ENCODE data around the gene HRH1.

HRH1 gene

DNA sequence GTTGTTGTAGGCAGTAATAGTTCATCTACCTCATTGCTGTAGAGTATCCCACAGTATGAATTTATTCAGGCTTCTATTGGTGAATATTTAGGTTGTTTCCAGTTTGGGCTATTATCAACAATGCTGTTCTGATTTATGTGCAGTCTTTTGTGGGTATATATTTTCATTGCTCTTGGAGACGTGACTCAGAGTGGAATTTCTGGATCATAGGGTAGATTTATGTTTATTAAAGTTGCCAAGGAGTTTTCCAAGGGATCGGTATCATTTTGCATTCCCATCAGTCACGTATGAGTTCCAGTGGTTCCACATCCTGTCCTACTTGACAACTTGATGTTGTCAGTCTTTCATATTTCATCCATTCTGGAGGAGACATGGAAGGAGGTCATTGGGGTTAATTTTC lies 8.4 kb upstream of the HRH1 start:
- peaks cover 8% of the 10 kb centered on the region for H3K27me3 ChIP-seq (ENCODE audit: control insufficient read depth, insufficient read depth, low read length)
- H3K9me3 ChIP-seq (ENCODE audit: control insufficient read depth, low read depth, low read length): no peaks in the 10 kb centered on the region
- no peak overlapping the region for H3K27ac ChIP-seq (ENCODE audit: low read length)
- no peak overlapping the region for H3K9ac ChIP-seq (ENCODE audit: low read length)
- H3K4me3 ChIP-seq (ENCODE audit: low read length): no peak overlapping the region
- no peaks in the 10 kb centered on the region for H3K36me3 ChIP-seq (ENCODE audit: control insufficient read depth, low read depth, low read length)
- H3K4me1 ChIP-seq (ENCODE audit: control insufficient read depth, low read depth, low read length): no peaks in the 10 kb centered on the region

DNA sequence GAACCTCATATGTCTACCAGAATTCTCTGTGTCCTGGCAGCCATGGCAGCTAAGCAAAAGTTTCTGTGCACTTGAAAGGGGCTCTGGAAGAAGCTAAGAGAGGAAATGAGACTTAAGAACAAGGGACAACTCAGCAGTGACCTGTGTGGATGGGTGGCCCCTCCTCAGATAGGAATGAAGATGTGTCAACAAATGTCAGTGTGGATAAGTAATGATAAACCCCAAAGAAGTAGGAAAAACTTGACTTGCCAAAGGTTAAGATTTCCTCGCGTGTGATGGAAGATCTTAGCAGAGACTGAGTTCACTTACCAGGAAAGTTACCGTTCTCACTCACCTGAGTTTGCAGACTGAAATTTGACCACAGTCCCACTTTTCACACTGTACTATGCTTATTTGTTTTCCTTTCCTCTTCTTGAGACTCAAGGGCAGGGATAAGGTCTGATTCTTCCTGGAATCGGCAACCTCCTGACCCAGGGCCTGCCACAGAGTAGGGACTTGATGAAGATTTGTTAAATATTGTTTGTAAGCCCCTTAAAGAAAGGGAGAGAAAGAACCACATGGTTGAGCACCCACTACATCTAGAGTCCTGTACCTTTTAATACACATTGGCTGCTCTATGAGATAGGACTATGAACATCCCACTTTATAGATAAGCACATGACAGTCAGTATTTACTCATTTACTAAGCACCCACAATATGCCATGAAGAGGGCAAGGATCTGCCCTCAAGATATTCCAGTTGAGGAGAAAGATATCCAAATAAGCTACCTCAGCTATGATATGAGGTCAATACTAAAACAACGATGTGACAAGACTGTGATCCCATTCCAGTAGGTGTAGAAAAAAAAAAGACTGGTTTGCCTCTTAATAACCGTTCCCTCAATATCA lies 7.3 kb upstream of the HRH1 start:
- Histone ChIP-seq H3K27me3 (ENCODE audit: control insufficient read depth, insufficient read depth, low read length) (peaks cover 8% of the 10 kb centered on the region), H3K4me3 (ENCODE audit: low read length) (no peak overlapping the region), H3K36me3 (ENCODE audit: control insufficient read depth, low read depth, low read length) (no peaks in the 10 kb centered on the region), H3K9ac (ENCODE audit: low read length) (no peak overlapping the region), H3K9me3 (ENCODE audit: control insufficient read depth, low read depth, low read length) (no peaks in the 10 kb centered on the region), H3K4me1 (ENCODE audit: control insufficient read depth, low read depth, low read length) (no peaks in the 10 kb centered on the region), H3K27ac (ENCODE audit: low read length) (no peak overlapping the region)

DNA sequence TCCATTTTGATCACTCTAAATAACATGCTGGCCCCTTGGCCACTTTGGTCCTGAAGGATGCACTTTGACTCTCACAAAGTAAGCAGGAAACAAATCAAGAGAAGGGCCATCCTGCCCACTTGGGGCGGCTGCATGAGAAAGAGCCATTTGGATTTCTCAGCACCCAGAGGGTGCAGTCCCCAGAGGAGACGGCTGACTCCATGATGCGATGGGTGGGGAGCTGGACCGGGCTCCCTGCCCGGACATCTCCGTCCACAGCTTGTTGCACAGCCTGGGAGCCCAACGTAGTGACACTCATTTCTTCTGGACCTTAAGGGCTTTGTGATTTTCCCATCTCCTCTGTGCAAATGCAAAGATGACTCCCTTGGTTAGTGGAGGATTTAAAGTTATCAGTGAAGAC lies 4.0 kb upstream of the HRH1 start:
- Histone ChIP-seq H3K4me1 (ENCODE audit: control insufficient read depth, low read depth, low read length) (no peaks in the 10 kb centered on the region), H3K27me3 (ENCODE audit: control insufficient read depth, insufficient read depth, low read length) (peaks cover 32% of the 10 kb centered on the region), H3K36me3 (ENCODE audit: control insufficient read depth, low read depth, low read length) (no peaks in the 10 kb centered on the region)

DNA sequence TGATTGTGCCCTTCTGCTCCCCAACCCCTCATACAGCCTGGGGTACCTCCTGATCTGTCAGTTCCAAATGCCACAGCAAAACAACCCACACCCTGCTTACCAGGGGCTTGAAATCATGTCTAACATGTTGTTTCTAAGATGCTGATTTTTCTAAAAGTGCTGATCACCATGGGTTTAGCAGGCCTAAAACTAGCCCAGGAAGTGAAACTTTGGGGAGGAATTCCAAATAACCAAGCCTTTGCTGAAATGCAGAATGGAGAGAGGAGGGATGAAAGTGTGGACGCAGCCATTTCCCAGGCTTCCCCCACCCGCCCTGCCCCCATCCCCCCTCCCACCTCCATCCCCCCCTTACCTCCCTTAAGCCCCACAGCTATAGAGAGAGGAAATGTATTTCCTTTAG lies 2.0 kb upstream of the HRH1 start:
- Histone ChIP-seq H3K36me3 (ENCODE audit: control insufficient read depth, low read depth, low read length) (no peaks in the 10 kb centered on the region), H3K9me3 (ENCODE audit: control insufficient read depth, low read depth, low read length) (no peaks in the 10 kb centered on the region), H3K9ac (ENCODE audit: low read length) (no peak overlapping the region), H3K4me1 (ENCODE audit: control insufficient read depth, low read depth, low read length) (no peaks in the 10 kb centered on the region), H3K27me3 (ENCODE audit: control insufficient read depth, insufficient read depth, low read length) (peaks cover 52% of the 10 kb centered on the region), H3K4me3 (ENCODE audit: low read length) (no peak overlapping the region), H3K27ac (ENCODE audit: low read length) (no peak overlapping the region)

More for the DNA sequence above, 4.0 kb upstream of the HRH1 start:
- Histone ChIP-seq H3K27ac (ENCODE audit: low read length) (no peak overlapping the region), H3K9ac (ENCODE audit: low read length) (no peak overlapping the region), H3K9me3 (ENCODE audit: control insufficient read depth, low read depth, low read length) (no peaks in the 10 kb centered on the region), H3K4me3 (ENCODE audit: low read length) (no peak overlapping the region)

DNA sequence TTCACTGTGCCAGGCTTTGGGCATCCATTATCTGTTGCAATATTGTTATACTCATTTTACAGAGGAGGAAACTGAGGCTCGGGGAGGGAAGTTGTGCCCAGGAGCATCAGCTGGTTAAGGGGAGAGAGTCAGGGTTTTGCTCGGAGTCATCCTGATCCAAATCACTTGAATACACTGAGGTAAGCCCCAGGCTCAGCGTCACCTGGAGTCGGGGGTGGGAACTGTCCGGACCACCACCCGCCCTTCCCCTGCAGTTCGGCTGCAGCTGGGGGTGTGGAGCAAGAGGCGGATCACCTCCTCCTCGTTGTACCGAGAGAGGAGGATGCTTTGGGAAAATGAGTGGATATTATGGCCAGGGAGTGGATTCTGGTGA lies 646 bp downstream of the HRH1 start:
- H3K27me3 ChIP-seq (ENCODE audit: control insufficient read depth, insufficient read depth, low read length): peaks cover 54% of the 10 kb centered on the region
- no peak overlapping the region for H3K27ac ChIP-seq (ENCODE audit: low read length)
- no peaks in the 10 kb centered on the region for H3K4me1 ChIP-seq (ENCODE audit: control insufficient read depth, low read depth, low read length)
- no peak overlapping the region for H3K9ac ChIP-seq (ENCODE audit: low read length)
- peak overlapping the region; percentile 44 for H3K4me3 ChIP-seq (ENCODE audit: low read length)
- no peaks in the 10 kb centered on the region for H3K36me3 ChIP-seq (ENCODE audit: control insufficient read depth, low read depth, low read length)
- H3K9me3 ChIP-seq (ENCODE audit: control insufficient read depth, low read depth, low read length): no peaks in the 10 kb centered on the region

DNA sequence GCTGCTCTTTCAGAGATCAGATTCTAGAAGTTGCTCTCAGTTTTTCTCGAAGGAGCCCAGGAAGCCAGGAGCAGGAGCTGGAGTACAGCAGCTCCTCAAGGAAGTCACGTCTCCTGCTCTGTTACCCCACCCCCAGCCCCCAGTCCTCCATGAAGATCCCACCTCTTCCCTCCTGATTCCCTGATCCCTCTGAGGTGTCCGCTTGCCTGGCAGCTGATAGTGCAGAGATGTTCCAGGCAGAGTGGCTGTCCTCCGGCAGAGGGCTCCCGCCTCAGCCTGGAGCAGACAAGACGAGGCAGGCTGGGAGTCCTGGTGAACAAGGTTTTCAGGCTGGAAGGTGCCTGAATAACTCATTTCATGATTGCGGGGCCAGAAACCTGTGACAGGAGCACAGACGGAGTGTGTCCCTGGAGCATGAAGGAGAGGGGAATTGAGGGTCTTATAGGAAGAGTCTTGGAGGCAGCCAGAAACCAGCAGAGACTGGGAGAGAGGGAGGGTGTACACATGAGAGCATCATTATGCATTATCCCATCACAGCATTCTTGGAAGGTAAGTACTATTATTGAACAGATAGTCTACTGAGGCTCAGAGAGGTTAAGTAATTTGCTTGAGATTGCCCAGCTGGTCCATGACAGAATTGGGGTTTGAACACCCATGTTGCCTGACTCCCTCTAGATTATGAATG lies 1.2 kb downstream of the HRH1 start:
- no peak overlapping the region for H3K9ac ChIP-seq (ENCODE audit: low read length)
- no peak overlapping the region for H3K27ac ChIP-seq (ENCODE audit: low read length)
- peak overlapping the region; percentile 44 for H3K4me3 ChIP-seq (ENCODE audit: low read length)

DNA sequence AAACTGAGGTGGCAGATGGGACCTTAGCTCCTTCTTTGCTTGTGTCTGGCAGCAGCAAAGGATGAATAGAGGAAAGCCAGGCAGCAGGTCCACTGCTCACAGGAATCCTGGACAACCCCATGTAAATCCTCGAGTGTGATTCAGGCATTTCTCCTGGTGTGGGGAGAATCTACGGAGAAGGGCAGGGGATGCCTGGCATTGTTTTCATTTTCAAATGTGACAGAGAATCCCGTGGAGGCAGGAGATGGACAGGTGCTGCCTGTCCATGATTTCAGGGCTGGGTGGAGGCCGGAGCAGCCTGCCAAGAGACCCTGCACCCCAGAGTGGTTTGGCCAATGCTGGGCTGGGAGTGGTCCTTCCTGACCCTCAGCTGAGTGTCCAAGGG lies 1.7 kb downstream of the HRH1 start:
- no peaks in the 10 kb centered on the region for H3K36me3 ChIP-seq (ENCODE audit: control insufficient read depth, low read depth, low read length)
- no peaks in the 10 kb centered on the region for H3K9me3 ChIP-seq (ENCODE audit: control insufficient read depth, low read depth, low read length)
- no peaks in the 10 kb centered on the region for H3K4me1 ChIP-seq (ENCODE audit: control insufficient read depth, low read depth, low read length)
- H3K27me3 ChIP-seq (ENCODE audit: control insufficient read depth, insufficient read depth, low read length): peaks cover 49% of the 10 kb centered on the region
- no peak overlapping the region for H3K9ac ChIP-seq (ENCODE audit: low read length)
- no peak overlapping the region for H3K4me3 ChIP-seq (ENCODE audit: low read length)
- H3K27ac ChIP-seq (ENCODE audit: low read length): no peak overlapping the region

More for the DNA sequence above, 1.2 kb downstream of the HRH1 start:
- no peaks in the 10 kb centered on the region for H3K36me3 ChIP-seq (ENCODE audit: control insufficient read depth, low read depth, low read length)
- H3K27me3 ChIP-seq (ENCODE audit: control insufficient read depth, insufficient read depth, low read length): peaks cover 49% of the 10 kb centered on the region
- H3K9me3 ChIP-seq (ENCODE audit: control insufficient read depth, low read depth, low read length): no peaks in the 10 kb centered on the region
- H3K4me1 ChIP-seq (ENCODE audit: control insufficient read depth, low read depth, low read length): no peaks in the 10 kb centered on the region

DNA sequence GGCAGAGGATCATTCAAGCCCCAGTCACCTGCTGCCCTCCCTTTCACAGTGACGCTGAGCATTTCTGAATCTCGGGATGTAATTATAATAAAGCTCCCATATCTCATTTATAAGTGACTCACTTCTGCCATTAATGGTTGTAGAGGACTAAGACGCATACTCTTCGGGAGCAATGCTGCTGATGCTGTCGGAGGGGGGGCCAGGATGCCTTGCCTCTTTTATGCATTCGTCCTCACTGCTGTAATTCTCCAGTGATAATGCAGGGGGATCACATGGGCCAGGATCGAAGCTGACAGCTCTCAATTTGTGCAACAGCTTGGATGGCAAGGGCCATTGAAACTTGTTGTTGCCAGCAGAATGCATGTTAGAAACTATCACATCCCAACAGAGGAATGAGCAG lies 3.1 kb downstream of the HRH1 start:
- Histone ChIP-seq H3K27ac (ENCODE audit: low read length) (no peak overlapping the region), H3K9ac (ENCODE audit: low read length) (no peak overlapping the region), H3K4me3 (ENCODE audit: low read length) (no peak overlapping the region), H3K36me3 (ENCODE audit: control insufficient read depth, low read depth, low read length) (no peaks in the 10 kb centered on the region), H3K9me3 (ENCODE audit: control insufficient read depth, low read depth, low read length) (no peaks in the 10 kb centered on the region), H3K4me1 (ENCODE audit: control insufficient read depth, low read depth, low read length) (no peaks in the 10 kb centered on the region), H3K27me3 (ENCODE audit: control insufficient read depth, insufficient read depth, low read length) (peaks cover 49% of the 10 kb centered on the region)

DNA sequence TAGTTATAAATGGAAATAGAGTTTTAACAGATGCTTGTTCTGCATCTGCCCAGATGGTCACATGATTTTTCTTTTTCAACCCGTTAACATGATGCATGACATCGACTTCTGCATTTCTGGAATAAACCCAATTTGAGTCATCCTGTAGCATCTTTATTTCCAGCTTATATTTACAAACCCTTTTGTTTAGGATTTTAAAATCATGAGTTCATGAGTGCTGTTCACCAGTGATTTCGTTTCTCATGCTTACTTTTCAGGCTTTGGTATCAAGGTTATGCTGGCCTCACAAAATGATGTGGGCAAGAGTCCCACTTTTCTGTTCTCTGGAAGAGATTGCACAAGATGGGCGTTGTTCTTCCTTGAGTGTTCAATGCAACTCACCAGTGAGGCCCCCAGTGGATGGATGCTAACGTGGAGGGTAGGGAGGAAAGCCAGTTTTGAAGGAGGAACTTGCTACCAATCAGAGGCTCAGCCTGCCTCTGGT lies 5.2 kb downstream of the HRH1 start:
- no peak overlapping the region for H3K9ac ChIP-seq (ENCODE audit: low read length)
- no peaks in the 10 kb centered on the region for H3K36me3 ChIP-seq (ENCODE audit: control insufficient read depth, low read depth, low read length)
- H3K27me3 ChIP-seq (ENCODE audit: control insufficient read depth, insufficient read depth, low read length): peaks cover 32% of the 10 kb centered on the region
- H3K4me1 ChIP-seq (ENCODE audit: control insufficient read depth, low read depth, low read length): no peaks in the 10 kb centered on the region
- no peaks in the 10 kb centered on the region for H3K9me3 ChIP-seq (ENCODE audit: control insufficient read depth, low read depth, low read length)
- H3K4me3 ChIP-seq (ENCODE audit: low read length): no peak overlapping the region
- H3K27ac ChIP-seq (ENCODE audit: low read length): no peak overlapping the region

DNA sequence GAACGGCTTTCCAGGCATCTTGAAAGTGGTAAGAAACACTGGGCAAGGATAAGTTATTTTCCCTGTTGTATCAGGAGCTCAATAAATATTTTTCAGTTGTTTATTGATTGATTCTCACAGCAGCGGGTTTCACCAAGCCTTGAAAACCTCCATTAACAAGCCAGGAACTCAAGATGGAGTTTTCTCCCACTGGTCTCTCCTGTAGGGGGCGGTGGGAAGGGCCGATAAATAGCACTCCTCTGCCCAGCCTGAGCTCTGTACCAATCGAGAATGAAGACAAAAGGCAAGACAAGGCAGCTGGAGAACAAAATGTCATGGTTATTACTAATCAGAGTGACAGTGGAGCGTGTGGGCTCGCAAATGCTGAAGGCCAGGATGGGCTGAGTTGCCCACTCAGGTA lies 7.4 kb downstream of the HRH1 start:
- Histone ChIP-seq H3K9me3 (ENCODE audit: control insufficient read depth, low read depth, low read length) (no peaks in the 10 kb centered on the region), H3K27ac (ENCODE audit: low read length) (no peak overlapping the region), H3K36me3 (ENCODE audit: control insufficient read depth, low read depth, low read length) (no peaks in the 10 kb centered on the region), H3K27me3 (ENCODE audit: control insufficient read depth, insufficient read depth, low read length) (peaks cover 10% of the 10 kb centered on the region), H3K9ac (ENCODE audit: low read length) (no peak overlapping the region), H3K4me3 (ENCODE audit: low read length) (no peak overlapping the region), H3K4me1 (ENCODE audit: control insufficient read depth, low read depth, low read length) (no peaks in the 10 kb centered on the region)

DNA sequence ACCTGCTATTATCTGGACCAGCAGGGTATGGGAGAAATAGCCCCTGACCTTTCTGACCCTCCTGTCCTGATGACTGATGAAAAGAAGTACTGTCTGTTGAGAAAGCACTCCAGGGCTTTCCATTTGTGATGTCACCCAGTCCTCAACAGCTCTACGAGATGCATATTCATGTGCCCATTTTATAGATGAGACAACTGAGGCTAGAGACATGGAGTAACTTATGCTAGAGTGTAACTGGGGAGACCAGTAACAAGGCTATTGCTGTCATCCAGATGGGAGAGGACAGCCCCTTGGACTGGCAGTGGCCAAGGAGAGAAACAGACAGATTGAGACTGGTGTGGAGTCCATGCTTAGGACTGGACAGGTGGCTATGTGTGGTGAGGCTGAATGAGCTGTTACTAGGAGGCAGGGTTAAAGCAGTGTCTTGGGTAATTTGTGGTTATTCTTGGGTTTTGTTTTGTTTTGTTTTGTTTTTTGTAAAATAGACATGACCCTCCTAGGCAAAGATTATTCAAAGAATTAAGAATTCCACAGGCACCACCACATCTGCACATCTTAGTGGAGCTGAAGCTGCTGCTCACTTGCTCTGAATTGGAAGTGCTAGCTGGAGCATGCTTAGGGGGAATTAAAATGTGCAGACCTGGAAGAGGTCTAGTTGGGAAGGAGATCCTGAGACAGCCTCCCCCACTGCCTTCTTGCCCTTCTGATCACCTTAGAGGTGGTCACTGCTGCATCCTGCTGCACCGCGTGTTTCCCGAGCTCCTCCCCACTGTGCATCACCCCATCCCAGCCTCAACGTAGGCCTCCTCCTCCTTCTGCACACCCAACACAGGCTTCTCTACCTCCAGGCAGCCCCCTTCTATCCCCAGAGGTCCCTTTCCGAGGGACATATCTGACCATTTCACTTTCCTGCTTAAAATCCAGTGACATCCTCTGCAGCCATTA lies 8.4 kb downstream of the HRH1 start:
- no peaks in the 10 kb centered on the region for H3K9me3 ChIP-seq (ENCODE audit: control insufficient read depth, low read depth, low read length)
- no peak overlapping the region for H3K9ac ChIP-seq (ENCODE audit: low read length)
- H3K4me3 ChIP-seq (ENCODE audit: low read length): no peak overlapping the region
- H3K36me3 ChIP-seq (ENCODE audit: control insufficient read depth, low read depth, low read length): no peaks in the 10 kb centered on the region
- peaks cover under 1% of the 10 kb centered on the region for H3K27me3 ChIP-seq (ENCODE audit: control insufficient read depth, insufficient read depth, low read length)
- H3K27ac ChIP-seq (ENCODE audit: low read length): no peak overlapping the region
- H3K4me1 ChIP-seq (ENCODE audit: control insufficient read depth, low read depth, low read length): no peaks in the 10 kb centered on the region

Data from iPS-18a (cell line).